ENCODE measurements around the gene BAZ2B.
"Not testable (repeated sequence)": the region's sequence is repeated elsewhere in the genome, so short reads cannot be mapped to it uniquely, and the experiment has no call there.

The BAZ2B gene

GRCh38 chr2:159456500-159457426, 159.6 kb downstream of the BAZ2B start:
- DNase-seq: no peak

DNA sequence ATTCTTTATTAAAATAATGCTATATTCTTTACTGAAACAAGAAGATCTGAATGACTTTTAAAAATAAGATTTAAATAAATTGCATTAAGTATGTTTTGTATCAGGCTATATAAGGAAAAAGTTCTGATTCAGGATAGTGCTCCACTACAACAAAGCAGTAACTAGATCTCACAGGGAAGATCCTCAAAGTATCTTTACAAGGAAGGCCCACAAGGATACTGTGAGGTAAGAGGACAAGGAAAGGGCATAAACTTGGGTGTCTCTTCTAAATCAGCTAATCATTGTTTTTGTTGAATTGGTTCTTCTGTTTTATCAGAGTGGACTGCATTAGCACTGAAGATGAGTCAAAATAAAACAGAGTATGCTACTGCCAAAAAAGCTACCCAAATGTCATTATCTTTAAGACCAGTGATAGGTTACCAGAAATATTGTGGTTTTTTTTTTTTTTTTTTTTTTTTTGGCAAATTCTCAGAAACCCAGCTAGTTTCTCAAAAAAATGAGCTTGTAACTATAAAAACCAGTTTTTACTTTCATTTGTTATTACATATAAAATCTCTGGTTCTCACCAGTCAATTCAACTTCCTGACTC, 160.9 kb downstream of the BAZ2B start:
- no peak for DNase-seq

DNA sequence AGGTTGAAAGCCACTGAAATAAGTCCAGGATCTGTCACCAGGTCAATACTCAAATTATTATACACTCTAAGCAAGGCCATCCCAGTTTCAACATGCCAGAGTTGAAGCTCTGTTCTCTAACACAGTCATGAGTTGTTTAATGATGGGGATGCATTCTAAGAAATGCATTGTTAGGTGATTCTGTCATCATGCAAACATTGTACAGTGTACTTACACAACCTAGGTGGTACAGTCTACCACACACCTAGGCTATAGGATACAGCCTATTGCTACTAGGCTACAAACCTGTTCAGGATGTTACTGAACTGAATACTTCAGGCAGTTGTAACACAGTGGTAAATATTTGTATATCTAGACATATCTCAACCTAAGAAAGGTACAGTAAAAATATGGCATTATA, 162.2 kb downstream of the BAZ2B start:
- no peak for DNase-seq

GRCh38 chr2:159450180-159450579, 166.2 kb downstream of the BAZ2B start:
- no peak for DNase-seq

GRCh38 chr2:159449504-159450124, 166.7 kb downstream of the BAZ2B start:
- no peak for DNase-seq

- no peak for DNase-seq
These were observed 169.5 kb downstream of the BAZ2B start for GRCh38 chr2:159446817-159447216.

DNA sequence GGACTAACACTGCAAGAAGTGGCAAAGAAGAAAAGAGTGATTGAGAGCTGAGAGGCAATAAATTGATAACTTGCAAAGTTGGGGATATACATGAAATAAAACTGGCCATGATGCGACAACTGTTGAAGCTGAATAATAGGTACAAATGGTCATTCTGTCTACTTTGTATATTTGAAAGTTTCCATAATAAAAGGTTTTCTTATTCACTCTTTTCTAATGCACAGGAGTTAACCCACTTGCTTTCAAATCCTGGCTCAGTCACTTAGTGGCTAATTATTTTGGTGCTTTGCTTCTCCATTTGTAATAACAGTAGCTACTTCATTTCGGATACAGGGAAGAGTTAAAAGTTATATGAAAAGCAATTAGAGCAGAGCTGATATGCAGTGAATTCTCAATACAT, 170.1 kb downstream of the BAZ2B start:
- no peak for DNase-seq

- DNase-seq: no peak
These were observed 171.0 kb downstream of the BAZ2B start for GRCh38 chr2:159445307-159445706.

DNA sequence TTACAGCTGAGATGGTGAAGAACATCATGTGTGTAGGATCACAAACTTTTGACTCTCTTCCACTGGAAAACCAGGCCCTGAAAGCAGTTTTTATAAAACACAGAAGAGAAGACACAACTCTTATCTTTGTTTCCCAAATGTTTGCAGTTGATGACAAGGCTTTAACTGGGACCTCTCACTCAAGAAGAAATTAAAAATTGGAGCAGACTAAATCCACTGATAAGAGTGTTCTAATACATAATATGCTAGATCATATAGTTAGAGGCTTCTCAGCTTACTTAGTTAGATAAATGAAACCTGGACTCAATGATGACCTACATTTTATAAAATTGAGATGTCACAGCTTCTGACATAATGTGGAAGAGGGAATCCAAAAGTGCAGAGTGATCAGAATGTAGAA, 171.6 kb downstream of the BAZ2B start:
- no peak for DNase-seq

DNA sequence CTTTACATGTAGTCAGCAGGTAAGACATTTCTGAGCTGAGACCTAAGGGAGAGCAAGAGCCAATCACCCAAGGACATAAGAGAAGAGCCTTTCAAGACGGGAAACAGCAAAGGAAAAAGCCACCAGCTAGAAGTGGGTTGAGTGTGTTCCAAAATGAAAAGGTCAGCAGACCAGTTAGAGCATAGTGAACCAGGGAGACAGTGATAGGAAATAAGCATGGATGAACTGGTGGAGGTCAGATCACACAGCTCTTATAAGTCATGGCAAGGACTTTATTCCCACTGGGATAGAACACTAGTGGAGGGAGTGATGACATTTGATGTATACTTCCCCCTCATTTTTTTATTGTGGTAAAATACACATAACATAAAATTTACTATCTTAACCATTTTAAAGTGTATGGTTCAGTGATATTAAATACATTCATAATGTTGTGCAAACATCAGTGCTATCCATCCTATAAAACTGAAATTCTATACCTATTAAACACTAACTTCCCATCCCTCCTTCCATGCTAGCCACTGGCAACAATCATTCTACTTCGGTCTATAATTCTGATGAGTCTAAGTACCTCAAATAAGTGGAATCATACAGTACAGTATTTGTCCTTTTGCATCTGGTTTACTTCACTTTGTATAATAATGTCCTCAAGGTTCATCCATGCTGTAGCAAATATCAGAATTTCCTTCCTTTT, 174.0 kb downstream of the BAZ2B start:
- DNase-seq: no peak

DNA sequence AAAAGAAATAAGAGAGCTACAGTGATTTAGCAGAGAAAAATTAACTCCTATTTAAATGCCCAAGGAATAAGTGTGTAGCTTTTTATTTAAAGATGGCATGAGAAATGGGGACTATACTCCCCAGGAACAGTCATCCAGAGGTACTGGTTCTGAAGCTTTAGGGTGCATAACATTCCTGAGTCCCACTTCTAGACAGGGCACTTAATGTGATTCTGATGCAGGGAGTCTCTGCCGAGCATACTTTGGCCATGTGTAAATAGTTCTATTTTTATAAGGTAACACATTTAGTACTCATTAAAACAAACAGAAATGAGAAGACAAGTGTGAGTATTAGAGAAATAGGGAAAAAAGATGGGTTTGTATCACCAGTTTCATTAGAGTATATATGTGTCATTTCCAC, 175.2 kb downstream of the BAZ2B start:
- no peak for DNase-seq

DNA sequence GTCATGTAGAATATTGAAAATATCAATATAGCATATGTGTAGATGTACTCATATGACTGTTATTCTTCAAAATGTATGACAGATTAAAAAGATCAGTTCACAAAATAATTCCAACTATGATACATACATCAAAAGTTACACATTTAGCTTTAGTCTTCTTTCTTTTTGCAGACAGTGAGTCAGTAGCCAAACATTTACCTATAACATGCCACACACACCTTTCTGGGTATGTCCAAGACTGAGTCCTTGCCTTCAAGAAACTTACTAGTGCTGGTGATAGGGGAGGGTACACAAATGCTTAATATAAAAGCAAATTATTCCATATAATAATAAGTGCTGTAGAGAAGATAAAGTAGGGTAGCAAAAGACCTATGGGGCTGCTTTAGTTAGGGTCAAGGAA, 176.9 kb downstream of the BAZ2B start:
- DNase-seq: no peak

DNA sequence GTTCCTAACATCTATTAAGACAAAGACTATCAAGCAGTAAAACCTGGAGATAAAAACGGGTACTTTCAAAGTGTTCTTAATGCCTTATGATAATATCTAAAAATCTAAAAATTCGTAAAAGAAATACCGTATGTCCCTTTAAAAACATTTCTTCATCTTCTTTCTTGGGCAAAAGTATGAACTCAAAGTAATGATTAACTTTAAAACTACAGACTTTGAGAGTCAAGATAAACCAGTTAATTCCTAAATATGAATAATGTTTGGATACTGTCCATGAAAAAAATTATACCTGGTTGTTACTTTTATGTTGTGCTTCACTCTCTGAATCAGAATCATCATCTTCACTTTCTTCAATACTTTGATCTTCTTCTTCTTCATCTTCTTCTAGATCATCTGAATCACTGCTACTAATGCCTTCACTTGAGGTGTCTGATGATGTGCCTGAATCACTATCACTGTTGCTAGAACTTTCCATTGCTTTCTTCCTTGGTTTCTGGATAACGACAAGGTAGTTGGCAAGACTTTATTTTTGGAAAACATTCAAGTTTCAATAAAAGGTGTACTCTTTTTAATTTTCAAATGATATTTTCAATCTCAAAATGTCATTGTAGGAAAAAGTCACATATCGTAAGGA, 177.5 kb downstream of the BAZ2B start:
- DNase-seq: no peak

GRCh38 chr2:159438284-159438683, 178.1 kb downstream of the BAZ2B start:
- DNase-seq: no peak

GRCh38 chr2:159432610-159433009, 183.7 kb downstream of the BAZ2B start:
- DNase-seq: no peak

DNA sequence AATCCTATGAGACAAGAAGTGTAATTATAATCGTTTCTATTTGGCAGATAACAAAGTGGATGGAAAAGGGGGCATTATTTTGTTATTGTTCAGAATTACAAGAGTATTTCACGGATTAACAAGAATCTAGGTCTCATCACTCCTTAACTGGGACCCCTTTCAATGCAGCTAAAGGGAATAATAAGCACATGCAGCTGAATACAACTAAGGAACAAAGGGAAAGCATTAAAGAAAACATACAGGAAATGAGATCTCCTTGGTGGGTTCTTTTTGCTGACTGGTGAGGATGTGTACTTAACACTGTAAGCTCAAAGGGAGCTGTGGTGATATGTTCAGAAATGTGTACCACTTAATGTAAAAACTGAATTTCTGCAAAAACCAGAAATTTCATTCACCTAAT, 189.3 kb downstream of the BAZ2B start:
- no peak for DNase-seq

DNA sequence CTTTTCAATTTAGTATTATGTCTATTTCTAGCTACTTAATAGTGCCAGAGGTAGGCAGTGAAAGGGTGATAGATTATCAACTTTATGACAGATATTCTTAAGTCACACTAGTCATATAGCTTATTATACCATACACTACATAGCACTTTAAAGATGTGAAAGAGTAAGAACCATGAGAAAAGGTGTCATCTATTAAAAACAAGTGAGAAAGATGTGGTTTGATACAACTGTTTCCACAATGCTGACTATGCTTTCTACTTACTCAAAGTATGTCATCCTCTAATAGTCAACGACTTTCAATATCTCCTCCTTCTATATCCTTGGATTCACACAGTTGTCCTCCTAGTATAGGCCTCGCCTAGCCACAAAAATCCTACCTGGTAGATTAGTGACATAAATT, 196.9 kb downstream of the BAZ2B start:
- no peak for DNase-seq

DNA sequence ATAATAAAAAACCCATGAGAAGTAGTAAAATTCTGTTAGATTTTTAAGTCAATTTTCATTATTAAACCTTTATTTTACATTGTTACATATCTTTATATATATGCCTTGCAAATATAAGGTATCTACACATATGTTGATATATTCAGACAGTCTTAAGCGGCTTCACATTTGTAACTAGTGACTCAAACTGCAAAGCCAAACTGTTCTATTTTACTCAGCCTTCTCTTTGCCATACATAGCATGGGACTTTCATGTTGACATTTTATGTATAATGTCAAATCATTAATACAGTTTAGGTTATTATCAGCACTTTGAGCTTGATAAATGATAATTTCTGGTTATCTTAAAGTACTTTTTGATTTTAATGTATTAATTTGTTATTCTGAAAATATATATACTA, 204.9 kb downstream of the BAZ2B start:
- DNase-seq: no peak

- no peak for DNase-seq
These were observed 206.1 kb downstream of the BAZ2B start for GRCh38 chr2:159410276-159410675.

DNA sequence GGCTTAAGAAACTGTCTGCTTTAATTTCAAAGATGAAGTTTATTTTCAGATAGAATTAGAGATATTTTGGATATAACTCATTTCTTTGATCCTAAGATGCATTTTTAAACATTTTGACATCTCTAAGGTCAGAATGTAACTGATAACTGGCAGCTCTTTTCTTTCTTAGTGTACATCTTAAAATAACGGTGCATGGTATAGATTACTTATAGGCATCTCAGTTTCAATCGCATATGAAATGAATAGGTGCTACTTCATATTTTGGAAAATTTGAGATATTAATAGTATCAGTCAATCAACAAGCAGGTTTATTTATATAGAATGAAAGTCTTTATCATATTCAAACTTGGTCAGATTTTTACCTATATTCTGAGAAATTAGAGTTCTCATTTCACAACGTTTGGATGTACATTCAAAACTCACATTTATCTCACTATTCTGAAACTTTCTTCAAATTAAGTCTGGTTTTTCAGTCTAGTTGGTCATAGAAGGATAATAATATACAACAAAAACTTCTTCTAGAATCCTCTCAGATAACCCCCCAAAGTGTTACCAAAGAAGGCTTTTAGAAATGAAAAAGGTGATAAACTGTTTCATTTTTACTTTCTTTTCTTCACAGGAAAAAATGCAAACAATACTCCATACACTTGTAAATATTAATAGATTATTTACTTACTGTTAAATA, 207.1 kb downstream of the BAZ2B start:
- DNase-seq: no peak

GRCh38 chr2:159402790-159403189, 213.6 kb downstream of the BAZ2B start:
- DNase-seq: no peak

DNA sequence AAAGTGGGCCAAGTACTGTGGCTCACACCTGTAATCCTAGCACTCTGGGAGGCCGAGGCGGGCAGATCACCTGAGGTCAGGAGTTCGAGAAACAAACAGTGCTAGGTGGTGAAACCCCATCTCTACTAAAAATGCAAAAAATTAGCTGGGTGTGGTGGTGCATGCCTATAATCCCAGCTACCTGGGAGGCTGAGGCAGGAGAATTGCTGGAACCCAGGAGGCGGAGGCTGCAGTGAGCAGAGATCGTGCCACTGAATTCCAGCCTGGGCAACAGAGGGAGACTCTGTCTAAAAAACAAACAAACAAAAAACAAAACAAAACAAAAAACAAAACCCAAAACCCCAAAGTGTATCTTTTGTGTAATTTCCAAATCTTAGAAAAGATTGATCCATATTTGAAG, 214.2 kb downstream of the BAZ2B start:
- not testable (repeated sequence) for DNase-seq
